ENCODE results near the gene ROPN1B.

ROPN1B gene

GRCh38 chr3:126021702-126022101, 52.7 kb downstream of the ROPN1B start:
- H3K4me3 ChIP-seq (ENCODE audit: control insufficient read depth, low read depth, low read length), result no peak overlapping the region
- TF ChIP-seq CTCF (conservative IDR thresholded peaks at IDR 0.05; ENCODE audit: control insufficient read depth, insufficient read depth, low read depth, low read length), result no peak
- no peak for DNase-seq (ENCODE audit: low read depth)

DNA sequence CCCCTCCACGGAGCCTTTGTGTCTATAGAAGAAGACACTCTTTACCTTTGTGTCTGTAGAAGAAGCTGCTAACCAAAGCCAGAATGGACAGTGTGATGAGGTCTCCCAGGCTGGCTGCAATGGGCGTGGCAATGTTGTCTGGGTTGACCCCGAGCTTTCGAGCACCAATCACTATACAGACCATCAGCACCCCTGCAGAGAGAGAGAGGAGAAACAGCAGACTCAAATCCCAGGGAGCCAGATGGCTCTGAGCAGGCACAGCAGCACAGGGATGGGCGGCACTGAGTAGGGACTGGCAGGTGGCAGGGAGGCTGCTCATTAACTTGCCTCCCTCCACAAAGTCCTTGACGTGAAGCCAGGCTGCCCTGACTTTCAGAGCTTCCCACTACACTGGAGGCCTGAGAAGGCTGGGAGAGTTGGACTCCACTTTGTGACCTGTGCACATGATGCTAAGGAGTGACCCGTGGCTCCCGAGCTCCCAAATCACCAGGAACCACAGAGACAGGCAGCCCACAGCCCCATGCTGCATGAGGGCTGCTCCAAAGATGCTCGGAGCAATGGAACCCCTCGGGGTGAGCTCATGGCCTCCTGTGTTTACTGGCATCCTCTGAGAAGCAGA, 53.9 kb downstream of the ROPN1B start:
- DNase-seq (ENCODE audit: low read depth), result no peak
- no peak for TF ChIP-seq CTCF (conservative IDR thresholded peaks at IDR 0.05; ENCODE audit: control insufficient read depth, insufficient read depth, low read depth, low read length)
- no peak overlapping the region for H3K4me3 ChIP-seq (ENCODE audit: control insufficient read depth, low read depth, low read length)

- H3K4me3 ChIP-seq (ENCODE audit: control insufficient read depth, low read depth, low read length), result no peak overlapping the region
- TF ChIP-seq CTCF (conservative IDR thresholded peaks at IDR 0.05; ENCODE audit: control insufficient read depth, insufficient read depth, low read depth, low read length), result no peak
- no peak for DNase-seq (ENCODE audit: low read depth)
Observed at GRCh38 chr3:126023390-126023789, 54.4 kb downstream of the ROPN1B start.

DNA sequence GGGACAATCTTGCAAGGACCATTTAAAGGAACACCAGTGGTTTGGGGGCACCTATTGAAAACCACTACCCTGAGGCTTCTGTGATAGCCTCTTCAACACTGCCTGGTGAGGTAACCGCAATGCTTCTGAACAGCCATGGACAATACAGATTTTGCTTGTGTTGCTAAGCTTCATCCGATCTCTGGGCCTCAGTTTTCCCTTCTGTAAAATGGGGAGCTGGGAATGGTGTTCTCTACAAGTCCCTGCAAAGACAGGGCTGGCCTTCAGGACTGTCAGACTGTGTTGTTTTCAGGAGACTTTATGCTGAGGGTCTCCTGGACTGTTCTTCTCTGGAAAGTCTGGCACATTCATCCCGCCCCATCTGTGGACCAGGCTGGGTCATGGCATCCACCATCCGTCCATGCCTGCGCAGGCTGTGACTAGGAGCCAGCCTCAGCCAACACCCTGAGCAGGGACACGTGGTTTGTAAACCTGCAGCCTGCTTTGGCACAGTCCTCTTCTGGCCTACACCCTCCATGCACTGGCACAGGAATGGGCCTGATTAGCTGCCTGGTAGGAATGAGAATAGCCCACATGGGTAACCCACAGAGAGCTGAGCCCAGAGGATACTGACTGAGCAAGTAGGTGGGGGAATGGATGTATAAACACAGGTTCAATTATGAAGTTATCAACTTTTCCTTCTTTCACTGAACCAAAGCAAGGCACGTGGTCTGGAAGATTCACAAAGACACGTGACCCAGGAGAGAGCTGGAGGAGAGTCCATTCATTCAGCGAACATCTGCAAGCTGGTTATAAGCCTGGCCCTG, 55.3 kb downstream of the ROPN1B start:
- no peak for TF ChIP-seq CTCF (conservative IDR thresholded peaks at IDR 0.05; ENCODE audit: control insufficient read depth, insufficient read depth, low read depth, low read length)
- H3K4me3 ChIP-seq (ENCODE audit: control insufficient read depth, low read depth, low read length), result no peak overlapping the region
- DNase-seq (ENCODE audit: low read depth), result no peak

GRCh38 chr3:126025116-126025729, 56.2 kb downstream of the ROPN1B start:
- no peak for TF ChIP-seq CTCF (conservative IDR thresholded peaks at IDR 0.05; ENCODE audit: control insufficient read depth, insufficient read depth, low read depth, low read length)
- no peak overlapping the region for H3K4me3 ChIP-seq (ENCODE audit: control insufficient read depth, low read depth, low read length)
- DNase-seq (ENCODE audit: low read depth), result no peak

DNA sequence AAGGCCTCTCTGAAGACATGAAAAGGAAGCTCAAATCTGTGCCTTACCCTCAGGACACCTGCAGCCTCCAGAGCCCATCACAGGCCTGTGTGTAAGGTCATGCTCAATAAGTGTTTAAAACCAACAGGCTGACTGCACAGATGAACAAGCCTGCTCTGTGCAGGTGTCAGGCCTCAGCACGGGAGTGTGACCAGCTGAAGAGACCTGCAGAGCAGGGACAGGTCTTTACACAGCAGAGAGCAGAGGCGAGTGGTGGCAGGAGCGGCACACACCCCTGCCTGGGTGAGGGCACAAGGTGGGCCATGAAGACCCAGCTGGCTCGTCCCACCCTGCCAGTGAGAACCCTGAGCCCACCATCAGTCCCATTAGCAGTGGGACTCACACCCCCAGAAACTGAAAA, 56.9 kb downstream of the ROPN1B start:
- H3K4me3 ChIP-seq (ENCODE audit: control insufficient read depth, low read depth, low read length), result no peak overlapping the region
- no peak for TF ChIP-seq CTCF (conservative IDR thresholded peaks at IDR 0.05; ENCODE audit: control insufficient read depth, insufficient read depth, low read depth, low read length)
- DNase-seq (ENCODE audit: low read depth), result no peak
